ENCODE measurements around the gene MT1HL1. TPM values are rescaled to one million over a fixed set of nuclear protein-coding genes. Genes with fewer than 3 reads are reported as not detected.

MT1HL1 gene
- total RNA-seq, 4 donors from 2014 or later: not detected

- H3K9me3 ChIP-seq: no peaks in the 10 kb centered on the region
Measured at GRCh38 chr1:236994450-236994849, 9.8 kb downstream of the MT1HL1 start.

GRCh38 chr1:236992449-236992848, 11.8 kb downstream of the MT1HL1 start:
- Histone ChIP-seq H3K9me3 (no peaks in the 10 kb centered on the region), H3K4me1 (no peaks in the 10 kb centered on the region), H3K27ac (no peak overlapping the region), H3K4me3 (no peak overlapping the region), H3K27me3 (no peaks in the 10 kb centered on the region), H3K36me3 (no peaks in the 10 kb centered on the region)
- TF ChIP-seq POLR2A (IDR thresholded peaks at IDR 0.05): no peak
- TF ChIP-seq, protein P1, sequence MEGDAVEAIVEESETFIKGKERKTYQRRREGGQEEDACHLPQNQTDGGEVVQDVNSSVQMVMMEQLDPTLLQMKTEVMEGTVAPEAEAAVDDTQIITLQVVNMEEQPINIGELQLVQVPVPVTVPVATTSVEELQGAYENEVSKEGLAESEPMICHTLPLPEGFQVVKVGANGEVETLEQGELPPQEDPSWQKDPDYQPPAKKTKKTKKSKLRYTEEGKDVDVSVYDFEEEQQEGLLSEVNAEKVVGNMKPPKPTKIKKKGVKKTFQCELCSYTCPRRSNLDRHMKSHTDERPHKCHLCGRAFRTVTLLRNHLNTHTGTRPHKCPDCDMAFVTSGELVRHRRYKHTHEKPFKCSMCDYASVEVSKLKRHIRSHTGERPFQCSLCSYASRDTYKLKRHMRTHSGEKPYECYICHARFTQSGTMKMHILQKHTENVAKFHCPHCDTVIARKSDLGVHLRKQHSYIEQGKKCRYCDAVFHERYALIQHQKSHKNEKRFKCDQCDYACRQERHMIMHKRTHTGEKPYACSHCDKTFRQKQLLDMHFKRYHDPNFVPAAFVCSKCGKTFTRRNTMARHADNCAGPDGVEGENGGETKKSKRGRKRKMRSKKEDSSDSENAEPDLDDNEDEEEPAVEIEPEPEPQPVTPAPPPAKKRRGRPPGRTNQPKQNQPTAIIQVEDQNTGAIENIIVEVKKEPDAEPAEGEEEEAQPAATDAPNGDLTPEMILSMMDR (IDR thresholded peaks at IDR 0.05): no peak
- intact Hi-C loops (cut with DNase I; ENCODE audit: low total_unique reads): no loop called here
- no peak for DNase-seq

More at GRCh38 chr1:236994450-236994849, 9.8 kb downstream of the MT1HL1 start:
- no peak overlapping the region for H3K27ac ChIP-seq
- H3K4me3 ChIP-seq: no peak overlapping the region
- DNase-seq: no peak
- no peaks in the 10 kb centered on the region for H3K27me3 ChIP-seq
- intact Hi-C loops (cut with DNase I; ENCODE audit: low total_unique reads): no loop called here
- H3K36me3 ChIP-seq: no peaks in the 10 kb centered on the region
- H3K4me1 ChIP-seq: no peaks in the 10 kb centered on the region
- no peak for TF ChIP-seq POLR2A (IDR thresholded peaks at IDR 0.05)

DNA sequence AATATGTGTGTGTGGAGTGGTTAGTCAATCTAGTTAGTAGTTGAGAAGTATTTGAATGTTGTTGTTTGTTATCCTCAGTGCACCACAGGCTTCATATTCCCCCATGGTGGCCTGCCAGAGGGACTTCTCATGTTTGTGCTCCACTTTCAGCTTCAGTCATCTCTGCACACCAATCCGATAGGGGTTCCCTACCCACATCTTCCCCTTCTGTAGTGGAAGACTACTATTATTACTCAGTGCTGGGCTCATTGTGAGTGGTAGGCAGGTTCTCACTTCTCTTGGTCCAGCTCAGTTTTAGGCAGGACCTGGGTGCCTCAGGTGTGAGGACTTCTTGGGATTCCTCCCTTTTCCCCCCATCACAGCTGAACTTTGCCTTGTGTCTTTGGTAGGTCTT, 14.2 kb downstream of the MT1HL1 start:
- TF ChIP-seq POLR2A (IDR thresholded peaks at IDR 0.05): no peak
- TF ChIP-seq, protein P1 (IDR thresholded peaks at IDR 0.05): no peak
- intact Hi-C loops (cut with DNase I; ENCODE audit: low total_unique reads): no loop called here
- H3K36me3 ChIP-seq: no peaks in the 10 kb centered on the region

GRCh38 chr1:236989290-236990051, 14.8 kb downstream of the MT1HL1 start:
- no peak for DNase-seq
- H3K4me1 ChIP-seq: no peaks in the 10 kb centered on the region
- H3K9me3 ChIP-seq: no peaks in the 10 kb centered on the region
- H3K27ac ChIP-seq: no peak overlapping the region
- H3K36me3 ChIP-seq: no peaks in the 10 kb centered on the region
- no peak overlapping the region for H3K4me3 ChIP-seq
- intact Hi-C loops (cut with DNase I; ENCODE audit: low total_unique reads): no loop called here
- H3K27me3 ChIP-seq: no peaks in the 10 kb centered on the region
- TF ChIP-seq POLR2A (IDR thresholded peaks at IDR 0.05): no peak
- TF ChIP-seq, protein P1 (IDR thresholded peaks at IDR 0.05): no peak

More for the DNA sequence above, 14.2 kb downstream of the MT1HL1 start:
- H3K27me3 ChIP-seq: no peaks in the 10 kb centered on the region
- DNase-seq: no peak
- no peak overlapping the region for H3K27ac ChIP-seq
- H3K9me3 ChIP-seq: no peaks in the 10 kb centered on the region
- no peaks in the 10 kb centered on the region for H3K4me1 ChIP-seq
- no peak overlapping the region for H3K4me3 ChIP-seq

DNA sequence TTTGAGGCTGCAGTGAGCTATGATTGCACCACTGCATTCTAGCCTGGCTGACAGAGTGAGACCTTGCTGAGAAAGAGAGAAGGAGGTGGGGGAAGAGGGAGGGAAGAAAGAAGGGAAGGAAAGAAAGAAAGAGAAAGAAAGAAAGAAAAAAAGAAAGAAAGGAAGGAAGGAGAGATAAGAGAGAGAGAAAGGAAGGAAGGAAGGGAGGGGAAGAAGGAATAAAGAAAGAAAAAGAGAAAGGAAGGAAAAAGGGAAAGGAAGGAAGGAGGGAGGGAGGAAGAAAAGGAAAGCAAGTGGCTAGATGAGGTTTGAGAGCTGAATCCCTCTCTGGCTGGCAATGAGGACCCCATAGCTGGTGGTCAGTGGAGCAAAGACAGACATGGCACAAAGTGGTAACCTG, 20.4 kb downstream of the MT1HL1 start:
- intact Hi-C loops (cut with DNase I; ENCODE audit: low total_unique reads): no loop called here
- TF ChIP-seq POLR2A (IDR thresholded peaks at IDR 0.05): no peak
- TF ChIP-seq, protein P1 (IDR thresholded peaks at IDR 0.05): no peak

More for the DNA sequence above, 20.4 kb downstream of the MT1HL1 start:
- H3K27me3 ChIP-seq: no peaks in the 10 kb centered on the region
- DNase-seq: no peak
- H3K4me3 ChIP-seq: no peak overlapping the region
- no peak overlapping the region for H3K27ac ChIP-seq
- H3K4me1 ChIP-seq: no peaks in the 10 kb centered on the region
- H3K9me3 ChIP-seq: no peaks in the 10 kb centered on the region
- no peaks in the 10 kb centered on the region for H3K36me3 ChIP-seq

Measured in uterus (tissue), 4 donors.